Measurements from ENCODE around the gene CALM3.

DNA sequence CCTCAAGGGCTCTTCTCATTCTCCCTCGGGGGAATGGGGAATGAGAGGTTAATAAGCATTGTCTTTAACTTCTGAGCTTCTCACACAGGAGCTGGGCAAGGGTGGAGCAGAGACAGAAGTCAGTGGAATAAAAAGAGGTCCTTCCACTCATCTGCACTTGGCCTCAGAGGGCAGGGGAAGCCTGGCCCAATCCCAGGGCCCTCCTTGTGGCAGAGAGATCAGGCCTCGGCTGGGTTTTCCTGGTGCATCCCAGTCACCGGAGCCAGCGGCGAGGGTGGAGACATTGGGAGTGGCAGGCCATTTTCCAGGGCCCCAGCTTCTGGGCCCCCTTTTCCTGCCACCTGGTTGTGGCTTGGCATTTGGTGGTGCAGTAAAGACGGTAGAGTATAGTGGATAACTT, 10.6 kb downstream of the CALM3 start:
- TF ChIP-seq POLR2A (IDR thresholded peaks at IDR 0.05), result no peak
- TF ChIP-seq, protein P1, sequence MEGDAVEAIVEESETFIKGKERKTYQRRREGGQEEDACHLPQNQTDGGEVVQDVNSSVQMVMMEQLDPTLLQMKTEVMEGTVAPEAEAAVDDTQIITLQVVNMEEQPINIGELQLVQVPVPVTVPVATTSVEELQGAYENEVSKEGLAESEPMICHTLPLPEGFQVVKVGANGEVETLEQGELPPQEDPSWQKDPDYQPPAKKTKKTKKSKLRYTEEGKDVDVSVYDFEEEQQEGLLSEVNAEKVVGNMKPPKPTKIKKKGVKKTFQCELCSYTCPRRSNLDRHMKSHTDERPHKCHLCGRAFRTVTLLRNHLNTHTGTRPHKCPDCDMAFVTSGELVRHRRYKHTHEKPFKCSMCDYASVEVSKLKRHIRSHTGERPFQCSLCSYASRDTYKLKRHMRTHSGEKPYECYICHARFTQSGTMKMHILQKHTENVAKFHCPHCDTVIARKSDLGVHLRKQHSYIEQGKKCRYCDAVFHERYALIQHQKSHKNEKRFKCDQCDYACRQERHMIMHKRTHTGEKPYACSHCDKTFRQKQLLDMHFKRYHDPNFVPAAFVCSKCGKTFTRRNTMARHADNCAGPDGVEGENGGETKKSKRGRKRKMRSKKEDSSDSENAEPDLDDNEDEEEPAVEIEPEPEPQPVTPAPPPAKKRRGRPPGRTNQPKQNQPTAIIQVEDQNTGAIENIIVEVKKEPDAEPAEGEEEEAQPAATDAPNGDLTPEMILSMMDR (IDR thresholded peaks at IDR 0.05), result no peak

Measured in thyroid gland (tissue), 4 donors.